Peyer's patch (tissue), 4 donors: Measurements from ENCODE around the gene FOXD2. TPM values are rescaled to one million over a fixed set of nuclear protein-coding genes. Genes with fewer than 3 reads are reported as not detected.

Source experiments
- DNase-seq, 3 donors: peaks; one replicate each; pipeline ENCODE4 v3.0.0-alpha.2; 2017 to 2019
- H3K27ac ChIP-seq, 4 donors: fragments of 200-600 bp; sonication (generic); one replicate each; pipeline ENCODE4 v1.5.1; 2016 to 2019
- H3K27me3 ChIP-seq, 2 donors: fragments of 200-600 bp; sonication (generic); one replicate each; pipeline ENCODE4 v1.5.1; 2019
- H3K36me3 ChIP-seq, 3 donors: fragments of 200-600 bp; sonication (generic); one replicate each; pipeline ENCODE4 v1.5.1; 2016 to 2019
- H3K4me1 ChIP-seq, 4 donors: fragments of 200-600 bp; sonication (generic); one replicate each; pipeline ENCODE4 v1.5.1; 2016 to 2019
- H3K4me3 ChIP-seq, 4 donors: fragments of 200-600 bp; sonication (generic); 1 replicate in 3 of 4; 2 replicates in 1 of 4; pipeline ENCODE4 v1.5.1; 2016 to 2019; ENCODE audit warnings: mild to moderate bottlenecking in 1 of 4
- H3K9me3 ChIP-seq, 4 donors: fragments of 200-600 bp; sonication (generic); one replicate each; pipeline ENCODE4 v1.5.1; 2016 to 2019; ENCODE audit warnings: mild to moderate bottlenecking in 1 of 4
- POLR2A ChIP-seq, 2 donors: fragments of 450-650 bp; IDR thresholded peaks; one replicate each; pipeline ENCODE4 v1.5.1; 2017; ENCODE audit warnings: antibody characterized with exemption in 2 of 2, mild to moderate bottlenecking in 2 of 2, moderate library complexity in 2 of 2
- total RNA-seq, 4 donors: library from RNA; depleted of rRNA; stranded (reverse); fragments of >200 nt; gene quantifications; one replicate each; pipeline ENCODE4 v1.1.0, GENCODE V29; 2016
- TF ChIP-seq, protein P1 (sequence below), 6 experiments: fragments of 450-650 bp in 4 of 6; fragments of 200-600 bp in 2 of 6; sonication (generic) in 1 of 6; IDR thresholded peaks; one replicate each; pipeline ENCODE4 v1.5.1; 2017 to 2019; ENCODE audit warnings: antibody characterized with exemption in 6 of 6, mild to moderate bottlenecking in 3 of 6, moderate library complexity in 1 of 6

FOXD2 gene
- total RNA-seq, 4 donors from 2014 or later = 1.1 to 1.5 (median 1.3) TPM; not detected in 1

- no peaks in the 10 kb centered on the region for H3K36me3 ChIP-seq
- peak overlapping the region; percentile 79 to 98 (median 82) for H3K27ac ChIP-seq
- TF ChIP-seq, protein P1, sequence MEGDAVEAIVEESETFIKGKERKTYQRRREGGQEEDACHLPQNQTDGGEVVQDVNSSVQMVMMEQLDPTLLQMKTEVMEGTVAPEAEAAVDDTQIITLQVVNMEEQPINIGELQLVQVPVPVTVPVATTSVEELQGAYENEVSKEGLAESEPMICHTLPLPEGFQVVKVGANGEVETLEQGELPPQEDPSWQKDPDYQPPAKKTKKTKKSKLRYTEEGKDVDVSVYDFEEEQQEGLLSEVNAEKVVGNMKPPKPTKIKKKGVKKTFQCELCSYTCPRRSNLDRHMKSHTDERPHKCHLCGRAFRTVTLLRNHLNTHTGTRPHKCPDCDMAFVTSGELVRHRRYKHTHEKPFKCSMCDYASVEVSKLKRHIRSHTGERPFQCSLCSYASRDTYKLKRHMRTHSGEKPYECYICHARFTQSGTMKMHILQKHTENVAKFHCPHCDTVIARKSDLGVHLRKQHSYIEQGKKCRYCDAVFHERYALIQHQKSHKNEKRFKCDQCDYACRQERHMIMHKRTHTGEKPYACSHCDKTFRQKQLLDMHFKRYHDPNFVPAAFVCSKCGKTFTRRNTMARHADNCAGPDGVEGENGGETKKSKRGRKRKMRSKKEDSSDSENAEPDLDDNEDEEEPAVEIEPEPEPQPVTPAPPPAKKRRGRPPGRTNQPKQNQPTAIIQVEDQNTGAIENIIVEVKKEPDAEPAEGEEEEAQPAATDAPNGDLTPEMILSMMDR (IDR thresholded peaks at IDR 0.05) = no peak
- no peak for TF ChIP-seq POLR2A (IDR thresholded peaks at IDR 0.05)
- H3K4me3 ChIP-seq = peak overlapping the region; percentile 55 to 91 (median 74)
- H3K9me3 ChIP-seq = no peaks in the 10 kb centered on the region
- H3K4me1 ChIP-seq = peaks cover 0 to 32% (median 8%) of the 10 kb centered on the region in 4 donors
- peak in 2 of 3 donors; percentile 27 to 66 for DNase-seq
- H3K27me3 ChIP-seq = peaks cover 0 to 38% of the 10 kb centered on the region in 2 donors
These were observed 547 bp downstream of the FOXD2 start for GRCh38 chr1:47438165-47439016.

DNA sequence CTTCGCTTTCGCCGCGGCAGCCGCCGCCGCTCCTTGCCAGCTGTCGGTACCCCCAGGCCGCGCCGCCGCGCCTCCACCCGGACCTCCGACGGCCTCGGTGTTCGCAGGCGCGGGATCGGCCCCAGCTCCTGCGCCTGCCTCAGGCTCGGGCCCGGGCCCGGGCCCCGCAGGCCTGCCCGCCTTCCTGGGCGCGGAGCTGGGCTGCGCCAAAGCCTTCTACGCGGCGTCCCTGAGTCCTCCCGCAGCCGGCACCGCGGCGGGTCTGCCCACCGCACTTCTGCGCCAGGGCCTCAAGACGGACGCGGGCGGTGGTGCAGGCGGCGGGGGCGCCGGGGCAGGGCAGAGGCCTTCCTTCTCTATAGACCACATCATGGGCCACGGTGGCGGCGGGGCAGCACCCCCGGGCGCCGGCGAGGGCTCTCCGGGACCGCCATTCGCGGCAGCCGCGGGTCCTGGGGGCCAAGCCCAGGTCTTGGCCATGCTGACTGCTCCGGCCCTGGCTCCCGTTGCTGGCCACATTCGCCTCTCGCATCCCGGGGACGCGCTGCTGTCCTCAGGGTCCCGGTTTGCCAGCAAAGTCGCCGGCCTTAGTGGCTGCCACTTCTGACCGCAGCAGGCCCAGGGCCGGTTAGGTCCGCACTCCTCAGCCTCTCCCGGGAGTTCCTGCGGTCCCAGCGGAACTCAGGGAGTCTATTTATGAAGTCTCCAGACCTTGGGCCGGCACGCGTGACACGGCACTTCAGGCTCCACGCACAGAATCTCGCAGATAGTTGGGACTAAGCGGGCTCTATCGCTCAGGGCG, 1.4 kb downstream of the FOXD2 start:
- no peak overlapping the region for H3K27ac ChIP-seq
- H3K9me3 ChIP-seq = no peaks in the 10 kb centered on the region
- TF ChIP-seq, protein P1 (IDR thresholded peaks at IDR 0.05) = no peak
- no peak for TF ChIP-seq POLR2A (IDR thresholded peaks at IDR 0.05)
- no peak for DNase-seq
- peak overlapping the region; percentile 23 to 91 (median 74) for H3K4me3 ChIP-seq
- peaks cover 0 to 27% (median 8%) of the 10 kb centered on the region in 4 donors for H3K4me1 ChIP-seq
- no peaks in the 10 kb centered on the region for H3K36me3 ChIP-seq
- H3K27me3 ChIP-seq = peaks cover 0 to 43% of the 10 kb centered on the region in 2 donors

DNA sequence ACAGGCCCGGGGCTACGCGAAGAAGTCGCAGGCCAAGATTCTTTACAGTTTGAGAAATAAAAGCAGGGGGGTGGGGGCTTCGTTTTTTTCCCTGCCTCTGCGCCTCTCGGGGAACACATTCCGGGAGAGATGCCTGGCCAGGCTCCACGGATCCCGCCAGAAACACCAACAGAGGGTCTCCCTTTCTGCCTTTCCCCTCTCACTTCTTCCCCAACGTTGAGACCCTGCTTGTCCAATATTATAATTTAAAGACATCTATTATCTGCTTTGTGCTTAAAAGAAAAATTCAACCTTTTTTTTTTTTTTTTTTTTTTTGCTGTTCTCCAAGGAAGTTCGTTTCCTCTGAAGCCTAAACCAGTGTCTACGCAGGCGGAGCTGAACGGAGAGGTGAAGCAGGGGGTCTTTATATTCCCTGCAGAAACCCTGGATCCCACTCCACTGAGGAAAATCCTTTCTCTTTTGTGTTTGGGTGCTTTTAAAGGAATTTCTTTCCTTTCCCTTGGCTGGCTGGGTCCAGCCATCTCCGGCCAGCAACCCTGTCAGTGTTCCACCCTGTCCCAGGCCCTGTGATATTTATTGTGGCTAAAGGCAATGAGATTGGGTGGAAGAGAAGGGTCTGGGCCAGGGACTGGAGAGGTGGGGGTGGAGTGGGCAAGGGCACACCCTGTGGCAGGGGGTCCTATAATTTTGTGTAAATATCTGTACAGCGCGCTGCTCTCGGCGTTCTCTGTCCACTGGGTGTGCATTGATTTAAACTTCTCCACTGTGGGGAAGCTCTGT, 2.2 kb downstream of the FOXD2 start:
- TF ChIP-seq, protein P1 (IDR thresholded peaks at IDR 0.05) = no peak
- TF ChIP-seq POLR2A (IDR thresholded peaks at IDR 0.05) = no peak
- no peak overlapping the region for H3K27ac ChIP-seq
- no peak overlapping the region for H3K4me3 ChIP-seq
- peaks cover 0 to 32% (median 11%) of the 10 kb centered on the region in 4 donors for H3K4me1 ChIP-seq
- H3K36me3 ChIP-seq = no peaks in the 10 kb centered on the region
- DNase-seq = no peak
- peaks cover 0 to 46% of the 10 kb centered on the region in 2 donors for H3K27me3 ChIP-seq
- H3K9me3 ChIP-seq = peaks cover 0 to 3% (median 0%) of the 10 kb centered on the region in 4 donors

DNA sequence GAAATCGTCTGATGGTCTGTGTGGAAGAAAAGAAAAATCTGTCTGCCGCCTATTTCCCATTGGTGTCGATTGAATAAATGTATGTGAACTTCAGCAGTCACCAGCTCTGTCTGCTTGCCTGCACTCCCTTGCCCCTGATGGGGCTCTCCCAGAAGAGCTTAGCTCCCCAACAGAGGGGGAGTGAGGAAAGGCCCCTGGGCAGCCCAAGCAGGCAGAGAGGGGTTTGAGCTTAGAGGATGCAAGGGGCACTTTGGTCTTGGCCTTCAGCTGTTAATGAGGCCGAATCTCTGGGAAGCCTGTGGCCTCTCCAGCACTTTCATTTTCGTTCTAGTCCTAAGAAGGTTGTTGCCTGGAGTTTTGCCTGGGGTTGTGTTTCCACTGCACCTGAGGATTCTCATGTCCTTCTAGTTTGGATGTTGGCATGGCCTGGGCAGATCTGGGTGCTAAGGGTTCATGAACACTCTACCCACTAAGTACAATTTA, 2.8 kb downstream of the FOXD2 start:
- H3K4me3 ChIP-seq = no peak overlapping the region
- H3K4me1 ChIP-seq = peaks cover 0 to 34% (median 15%) of the 10 kb centered on the region in 4 donors
- H3K36me3 ChIP-seq = no peaks in the 10 kb centered on the region
- H3K27me3 ChIP-seq = peaks cover 0 to 50% of the 10 kb centered on the region in 2 donors
- no peak for TF ChIP-seq POLR2A (IDR thresholded peaks at IDR 0.05)
- TF ChIP-seq, protein P1 (IDR thresholded peaks at IDR 0.05) = no peak
- peaks cover 0 to 7% (median 0%) of the 10 kb centered on the region in 4 donors for H3K9me3 ChIP-seq
- no peak for DNase-seq
- no peak overlapping the region for H3K27ac ChIP-seq
